Epithelial cell of esophagus (primary cell): ENCODE data around the gene EXT2.

ENCODE experiments used
- DNase-seq: peaks from one replicate; pipeline ENCODE4 v3.0.0; 2010; ENCODE audit warnings: low read depth
- H3K4me3 ChIP-seq: 2 replicates; pipeline ENCODE4 v1.5.1; 2011; ENCODE audit warnings: mild to moderate bottlenecking, low read length, control low read depth
- TF ChIP-seq, protein P1 (sequence below): IDR thresholded peaks from 2 replicates; pipeline ENCODE4 v1.5.1; 2011; ENCODE audit warnings: low read depth, mild to moderate bottlenecking, low read length, control low read depth, inconsistent platforms; ENCODE audit not compliant: insufficient read depth; ENCODE audit errors: missing control alignments

Gene EXT2

DNA sequence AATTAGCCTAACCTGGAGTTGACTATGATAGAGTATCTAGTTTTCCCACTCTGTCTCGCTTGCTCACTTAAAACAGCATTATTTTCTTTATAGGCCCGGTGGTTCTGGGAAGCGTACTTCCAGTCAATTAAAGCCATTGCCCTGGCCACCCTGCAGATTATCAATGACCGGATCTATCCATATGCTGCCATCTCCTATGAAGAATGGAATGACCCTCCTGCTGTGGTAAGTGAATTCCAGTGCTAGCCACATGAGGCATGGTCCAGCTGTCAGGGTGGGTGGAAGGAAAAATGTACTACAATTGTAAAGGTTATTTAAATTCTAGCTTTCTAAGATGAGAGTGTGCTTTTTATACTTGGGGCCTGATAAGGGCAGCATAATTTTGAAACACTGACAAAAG is 76.0 kb downstream of the EXT2 start:
- no peak for DNase-seq
- TF ChIP-seq, protein P1, sequence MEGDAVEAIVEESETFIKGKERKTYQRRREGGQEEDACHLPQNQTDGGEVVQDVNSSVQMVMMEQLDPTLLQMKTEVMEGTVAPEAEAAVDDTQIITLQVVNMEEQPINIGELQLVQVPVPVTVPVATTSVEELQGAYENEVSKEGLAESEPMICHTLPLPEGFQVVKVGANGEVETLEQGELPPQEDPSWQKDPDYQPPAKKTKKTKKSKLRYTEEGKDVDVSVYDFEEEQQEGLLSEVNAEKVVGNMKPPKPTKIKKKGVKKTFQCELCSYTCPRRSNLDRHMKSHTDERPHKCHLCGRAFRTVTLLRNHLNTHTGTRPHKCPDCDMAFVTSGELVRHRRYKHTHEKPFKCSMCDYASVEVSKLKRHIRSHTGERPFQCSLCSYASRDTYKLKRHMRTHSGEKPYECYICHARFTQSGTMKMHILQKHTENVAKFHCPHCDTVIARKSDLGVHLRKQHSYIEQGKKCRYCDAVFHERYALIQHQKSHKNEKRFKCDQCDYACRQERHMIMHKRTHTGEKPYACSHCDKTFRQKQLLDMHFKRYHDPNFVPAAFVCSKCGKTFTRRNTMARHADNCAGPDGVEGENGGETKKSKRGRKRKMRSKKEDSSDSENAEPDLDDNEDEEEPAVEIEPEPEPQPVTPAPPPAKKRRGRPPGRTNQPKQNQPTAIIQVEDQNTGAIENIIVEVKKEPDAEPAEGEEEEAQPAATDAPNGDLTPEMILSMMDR, result no peak
- H3K4me3 ChIP-seq, result no peak overlapping the region

DNA sequence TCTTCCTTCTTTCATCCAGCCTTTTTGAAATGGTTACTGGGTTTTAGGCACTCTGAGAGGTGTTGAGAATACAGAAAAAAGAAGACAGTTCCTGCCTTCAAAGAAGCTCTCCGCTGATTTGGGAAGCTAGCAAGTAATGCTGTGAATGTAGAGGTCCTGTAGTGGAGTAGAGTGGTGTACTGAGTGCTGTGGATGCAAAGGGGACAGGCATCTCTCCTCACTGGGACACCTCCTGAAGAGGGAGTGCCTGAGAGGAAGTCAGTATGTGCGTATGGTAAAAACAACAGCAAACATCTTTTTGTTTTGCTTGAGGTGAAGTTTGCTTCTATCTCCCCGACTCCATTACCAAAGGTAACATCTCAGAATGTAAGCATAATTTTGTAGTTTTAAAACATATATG is 77.5 kb downstream of the EXT2 start:
- DNase-seq, result no peak
- TF ChIP-seq, protein P1, result no peak
- no peak overlapping the region for H3K4me3 ChIP-seq

DNA sequence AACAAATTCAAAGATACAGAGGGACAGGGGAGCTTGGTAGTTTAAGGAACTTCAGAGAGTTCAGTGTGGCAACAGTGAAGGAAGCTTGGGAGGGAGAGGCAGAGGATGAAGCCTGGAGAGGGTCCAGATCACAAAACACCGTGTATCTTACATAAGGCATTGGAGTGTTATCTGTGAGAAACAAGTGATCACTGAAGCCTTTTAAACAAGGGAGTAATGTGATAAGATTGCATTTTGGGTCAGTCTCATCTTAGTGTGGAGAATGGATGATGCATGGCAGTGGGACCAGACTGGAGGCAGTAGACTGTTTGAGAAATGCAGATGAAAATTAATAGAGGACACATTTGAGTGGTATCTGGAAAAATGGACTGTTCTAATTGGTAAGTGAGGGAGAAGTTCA is 79.4 kb downstream of the EXT2 start:
- H3K4me3 ChIP-seq, result no peak overlapping the region
- TF ChIP-seq, protein P1, result no peak
- no peak for DNase-seq

DNA sequence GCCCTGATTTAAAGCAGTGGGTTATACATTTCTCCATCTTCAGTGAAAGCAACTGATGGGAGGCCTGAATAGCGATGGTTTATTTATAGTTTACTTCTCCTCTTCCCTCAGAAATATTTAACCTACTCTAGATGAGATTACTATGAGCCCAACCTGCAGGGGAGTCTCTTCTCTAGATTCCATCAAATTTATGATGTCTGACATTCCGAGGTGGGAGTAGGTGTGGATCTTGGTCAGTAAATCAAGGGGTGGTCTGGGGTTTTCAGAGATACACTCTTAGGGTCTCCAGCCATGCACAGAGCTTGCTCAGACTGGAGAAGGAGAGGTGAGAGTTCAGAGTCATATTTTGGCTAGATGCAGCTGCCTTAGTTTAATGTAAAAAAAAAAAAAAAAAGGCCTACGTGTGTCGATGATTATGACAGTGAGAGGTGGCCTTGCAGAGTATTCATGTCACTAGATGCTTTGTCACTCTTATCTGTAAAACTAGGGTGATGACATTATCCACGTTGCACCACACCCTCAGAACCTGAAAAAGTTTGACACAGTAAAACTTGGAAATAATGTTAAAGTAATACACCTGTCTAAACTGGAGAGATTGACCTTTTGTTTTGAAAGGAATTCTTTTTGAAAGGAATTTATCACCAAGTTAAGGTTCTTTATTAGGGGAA is 81.2 kb downstream of the EXT2 start:
- no peak overlapping the region for H3K4me3 ChIP-seq
- TF ChIP-seq, protein P1, result no peak
- DNase-seq, result no peak

DNA sequence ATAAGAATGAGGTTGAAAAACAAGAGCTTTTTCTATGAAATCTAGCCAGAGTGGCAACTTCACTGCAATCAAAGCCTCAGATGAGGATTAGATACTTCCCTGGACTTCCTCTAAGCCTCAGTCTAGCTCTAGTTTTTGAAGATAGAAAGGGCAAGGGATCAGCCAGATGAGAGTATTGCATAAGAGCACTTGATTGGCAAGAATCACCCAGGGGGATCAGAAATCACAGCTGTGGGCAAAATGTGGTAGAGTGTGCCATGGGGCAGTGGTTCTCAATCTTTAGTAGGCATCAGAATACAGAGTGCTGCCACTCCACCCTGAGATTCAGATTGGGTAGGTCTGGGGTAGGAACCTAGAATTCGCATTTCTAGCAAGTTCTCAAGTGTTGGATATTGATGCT is 82.4 kb downstream of the EXT2 start:
- no peak for DNase-seq
- TF ChIP-seq, protein P1, result no peak
- no peak overlapping the region for H3K4me3 ChIP-seq

DNA sequence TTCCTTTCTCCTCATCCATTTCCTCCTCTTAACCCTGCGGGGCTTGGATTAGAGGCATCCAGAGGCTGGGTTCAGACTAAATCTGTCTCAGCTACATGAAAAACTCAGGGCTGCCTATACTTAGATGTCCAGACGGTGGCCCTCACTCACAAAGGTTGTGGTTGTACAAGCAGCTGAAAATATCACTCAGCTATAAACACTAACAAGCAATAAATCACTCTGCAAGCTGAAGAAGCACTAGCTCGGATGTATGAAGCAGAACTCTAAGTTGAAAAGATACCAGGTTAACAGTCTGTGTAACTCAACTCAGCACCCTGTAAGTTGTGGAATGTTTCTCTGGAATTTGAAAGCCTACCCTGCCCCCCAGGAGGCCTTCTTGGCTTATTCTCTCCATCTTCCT is 82.9 kb downstream of the EXT2 start:
- TF ChIP-seq, protein P1, result no peak
- DNase-seq, result no peak
- H3K4me3 ChIP-seq, result no peak overlapping the region

DNA sequence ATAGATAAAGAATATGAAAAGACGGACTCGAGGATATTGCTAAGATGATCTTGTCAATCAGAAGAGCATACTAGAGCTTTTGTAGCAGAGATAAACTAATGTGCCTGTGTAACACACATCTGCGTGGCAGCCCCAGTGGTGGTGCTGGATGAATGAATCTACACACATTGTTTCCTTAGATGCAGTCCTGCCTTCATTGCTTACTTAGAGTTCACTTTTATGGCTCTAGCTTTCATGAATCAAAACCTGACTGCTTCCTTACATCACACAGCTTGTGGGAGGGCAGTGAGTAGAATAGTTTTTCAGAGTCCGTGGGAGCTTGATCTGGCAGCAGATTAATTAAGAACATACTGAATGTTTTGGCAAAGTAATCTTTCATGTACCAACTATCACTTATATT is 83.7 kb downstream of the EXT2 start:
- H3K4me3 ChIP-seq, result no peak overlapping the region
- TF ChIP-seq, protein P1, result no peak
- no peak for DNase-seq
